ENCODE results near the gene HLF. TPM values are rescaled to one million over a fixed set of nuclear protein-coding genes. Genes with fewer than 3 reads are reported as not detected.

The HLF gene
- total RNA-seq, 4 donors from 2014 or later: 8.5 to 17.5 (median 13.3) TPM

GRCh38 chr17:55284001-55284884 lies 19.5 kb downstream of the HLF start:
- DNase-seq: no peak
- Histone ChIP-seq H3K4me1 (peaks cover 27 to 62% (median 38%) of the 10 kb centered on the region in 4 donors), H3K4me3 (no peak overlapping the region), H3K9me3 (no peaks in the 10 kb centered on the region), H3K36me3 (no peaks in the 10 kb centered on the region), H3K27ac (peak overlapping the region; percentile 78 to 85 (median 84)), H3K27me3 (no peaks in the 10 kb centered on the region)
- WGBS, 2 donors (ENCODE audit: low coverage in 1 of 2): 75 to 88% methylated on average over 3 to 7 of the region's 7 CpGs
- TF ChIP-seq POLR2A (IDR thresholded peaks at IDR 0.05) (no peak), CTCF (IDR thresholded peaks at IDR 0.05) (no peak), POLR2AphosphoS5 (IDR thresholded peaks at IDR 0.05) (no peak)
- intact Hi-C loops (cut with DNase I; ENCODE audit: low total_unique reads): no loop called here
- in situ Hi-C loops (cut with MboI; ENCODE audit: low pct_ligation_motif_present in 1 of 4, low pct_unique_long_range_greater_than_20kb in 1 of 4, low sequenced_read_pairs in 3 of 4): no loop called here

- Histone ChIP-seq H3K4me3 (no peak overlapping the region), H3K36me3 (no peaks in the 10 kb centered on the region), H3K4me1 (peaks cover 27 to 62% (median 38%) of the 10 kb centered on the region in 4 donors), H3K9me3 (no peaks in the 10 kb centered on the region), H3K27me3 (no peaks in the 10 kb centered on the region), H3K27ac (peak overlapping the region; percentile 78 to 85 (median 84))
- DNase-seq: no peak
- 74% methylated on average over 2 of the region's 2 CpGs; no CpG with 5 or more reads in 1 of the 2 donors for WGBS, 2 donors (ENCODE audit: low coverage in 1 of 2)
- intact Hi-C loops (cut with DNase I; ENCODE audit: low total_unique reads) (no loop called here), in situ Hi-C loops (cut with MboI; ENCODE audit: low pct_ligation_motif_present in 1 of 4, low pct_unique_long_range_greater_than_20kb in 1 of 4, low sequenced_read_pairs in 3 of 4) (no loop called here)
- TF ChIP-seq POLR2A (IDR thresholded peaks at IDR 0.05) (no peak), CTCF (IDR thresholded peaks at IDR 0.05) (no peak), EP300 (IDR thresholded peaks at IDR 0.05; ENCODE audit: low read depth) (no peak), POLR2AphosphoS5 (IDR thresholded peaks at IDR 0.05) (no peak)
Observed at GRCh38 chr17:55284944-55285339, 20.2 kb downstream of the HLF start.

GRCh38 chr17:55285340-55286301 lies 20.9 kb downstream of the HLF start:
- intact Hi-C loops (cut with DNase I; ENCODE audit: low total_unique reads) (no loop called here), in situ Hi-C loops (cut with MboI; ENCODE audit: low pct_ligation_motif_present in 1 of 4, low pct_unique_long_range_greater_than_20kb in 1 of 4, low sequenced_read_pairs in 3 of 4) (no loop called here)
- WGBS, 2 donors (ENCODE audit: low coverage in 1 of 2): 41 to 55% methylated on average over 2 to 11 of the region's 11 CpGs
- Histone ChIP-seq H3K27ac (peak overlapping the region; percentile 78 to 85 (median 84)), H3K9me3 (no peaks in the 10 kb centered on the region), H3K4me3 (no peak overlapping the region), H3K36me3 (no peaks in the 10 kb centered on the region), H3K27me3 (no peaks in the 10 kb centered on the region), H3K4me1 (peaks cover 27 to 62% (median 38%) of the 10 kb centered on the region in 4 donors)
- TF ChIP-seq POLR2A (IDR thresholded peaks at IDR 0.05) (no peak), EP300 (IDR thresholded peaks at IDR 0.05; ENCODE audit: low read depth) (peak; percentile 20), POLR2AphosphoS5 (IDR thresholded peaks at IDR 0.05) (peak; percentile 69 to 75 (median 70)), CTCF (IDR thresholded peaks at IDR 0.05) (no peak)
- DNase-seq: peak; percentile 87
